K562 (cell line): ENCODE measurements around the gene ANKRD60. TPM values are rescaled to one million over a fixed set of nuclear protein-coding genes. Genes with fewer than 3 reads are reported as not detected.

ENCODE experiments used
- ATAC-seq: fragments of 200-7000 bp; cut with Tn5 transposase; 3 replicates; pipeline ENCODE4 v1.9.1; 2020; ENCODE audit warnings: moderate library complexity
- BruUV-seq: library from RNA; stranded (reverse); fragments of 400-500 nt; replicated peaks from 2 replicates; lab custom pipeline; 2021; lab: Mats Ljungman, UMichigan
- CTCF ChIA-PET: fragments of 300-600 bp; formaldehyde crosslinking; extraction: SDS; loops from one replicate; lab custom pipeline; 2021; ENCODE audit warnings: low intra/inter-chr PET ratio; lab: Yijun Ruan, JAX
- POLR2A ChIA-PET: fragments of 300-600, 350-650 bp; sonication (Branson Sonifier 250); formaldehyde crosslinking; extraction: SDS; loops from one replicate; lab custom pipeline; 2021; ENCODE audit warnings: antibody characterized with exemption, inconsistent platforms; lab: Yijun Ruan, JAX
- DNase-seq, 4 experiments: peaks; one replicate each; pipeline versions ENCODE4 v3.0.0 to v3.0.0-alpha.2; 2011 to 2018; ENCODE audit warnings: low spot score in 3 of 4, mixed read lengths in 3 of 4; ENCODE audit errors: extremely low read depth in 1 of 4
- FAIRE-seq: peaks from 2 replicates; lab custom pipeline; 2011; peaks lifted over from hg19 to GRCh38; lab: Jason Lieb, UNC
- H2AFZ ChIP-seq: 2 replicates; pipeline ENCODE4 v1.6.0; 2011; ENCODE audit warnings: low read depth, low read length, control low read depth, inconsistent platforms
- H3K27ac ChIP-seq: fragments of 200-600 bp; 3 replicates; pipeline ENCODE4 v1.8.0; 2011; ENCODE audit warnings: low read depth, mild to moderate bottlenecking, control low read depth, inconsistent platforms, low read length, moderate library complexity, mixed read lengths; ENCODE audit errors: extremely low read depth
- H3K27me3 ChIP-seq, 2 experiments: fragments of 300-600 bp in 1 of 2; 2 replicates in 1 of 2; 3 replicates in 1 of 2; pipeline versions ENCODE4 v1.6.0 to v1.8.0; 2011; ENCODE audit warnings: inconsistent platforms in 2 of 2, low read length in 2 of 2, mild to moderate bottlenecking in 1 of 2, mixed read lengths in 1 of 2, moderate library complexity in 1 of 2; ENCODE audit not compliant: control insufficient read depth in 2 of 2, insufficient read depth in 2 of 2
- H3K36me3 ChIP-seq: fragments of 300-600 bp; 3 replicates; pipeline ENCODE4 v1.8.0; 2011; ENCODE audit warnings: mild to moderate bottlenecking, low read length, inconsistent platforms; ENCODE audit not compliant: control insufficient read depth, insufficient read depth
- H3K4me1 ChIP-seq, 2 experiments: fragments of 200-600 bp in 1 of 2; replicated peaks in 1 of 2; 2 replicates in 1 of 2; 3 replicates in 1 of 2; pipeline versions ENCODE4 v1.5.1 to v1.8.0; 2011; ENCODE audit warnings: inconsistent platforms in 2 of 2, low read length in 2 of 2, mild to moderate bottlenecking in 1 of 2, mixed read lengths in 1 of 2, moderate library complexity in 1 of 2; ENCODE audit not compliant: control insufficient read depth in 2 of 2, insufficient read depth in 2 of 2
- H3K4me2 ChIP-seq: 2 replicates; pipeline ENCODE4 v1.6.1; 2011; ENCODE audit warnings: low read length, control low read depth, inconsistent platforms, mixed read lengths; ENCODE audit not compliant: insufficient read depth
- H3K4me3 ChIP-seq: fragments of 200-600 bp; sonication (generic), shearing (Covaris generic); 2 replicates; pipeline ENCODE4 v1.5.1; 2016; ENCODE audit warnings: control low read depth, inconsistent platforms
- H3K79me2 ChIP-seq: fragments of 200-600 bp; 3 replicates; pipeline ENCODE4 v1.8.0; 2011; ENCODE audit warnings: low read length, inconsistent platforms; ENCODE audit not compliant: control insufficient read depth, insufficient read depth
- H3K9ac ChIP-seq, 2 experiments: 2 replicates each; pipeline versions ENCODE4 v1.6.0 to v1.6.1; 2011; ENCODE audit warnings: low read depth in 2 of 2, low read length in 2 of 2, control low read depth in 1 of 2, inconsistent platforms in 1 of 2, mild to moderate bottlenecking in 1 of 2, mixed read lengths in 1 of 2; ENCODE audit not compliant: insufficient read depth in 1 of 2
- H3K9me1 ChIP-seq: one replicate; pipeline ENCODE4 v1.6.0; 2011; ENCODE audit warnings: inconsistent platforms, mild to moderate bottlenecking, low read length, moderate library complexity; ENCODE audit not compliant: control insufficient read depth, insufficient read depth
- H3K9me3 ChIP-seq: replicated peaks from 2 replicates; pipeline ENCODE4 v1.5.1; 2011; ENCODE audit warnings: low read depth, low read length, inconsistent platforms; ENCODE audit not compliant: control insufficient read depth, insufficient read depth
- H4K20me1 ChIP-seq: replicated peaks from 2 replicates; pipeline ENCODE4 v1.6.1; 2011; ENCODE audit warnings: low read length, inconsistent platforms, mixed read lengths; ENCODE audit not compliant: control insufficient read depth, insufficient read depth
- BACH1 ChIP-seq: fragments of 200-800 bp; sonication (Bioruptor generic); IDR thresholded peaks from 2 replicates; pipeline ENCODE4 v1.6.1; 2016; ENCODE audit warnings: missing genetic modification characterization, missing compliant biosample characterization
- ETV5 ChIP-seq: sonication (generic); formaldehyde crosslinking; IDR thresholded peaks from 2 replicates; pipeline ENCODE4 v1.4.0; 2020; ENCODE audit warnings: low read depth, mild to moderate bottlenecking, missing genetic modification reagents
- HDAC1 ChIP-seq, 2 experiments: fragments of 450-650 bp; IDR thresholded peaks; 2 replicates each; pipeline ENCODE4 v1.6.1; 2016 to 2017; ENCODE audit warnings: inconsistent platforms in 1 of 2, mild to moderate bottlenecking in 1 of 2, moderate library complexity in 1 of 2
- KLF16 ChIP-seq: IDR thresholded peaks from 2 replicates; pipeline ENCODE4 v1.6.1; 2016; ENCODE audit warnings: antibody characterized with exemption
- MYNN ChIP-seq, 2 experiments: sonication (generic); formaldehyde crosslinking in 1 of 2; IDR thresholded peaks; 2 replicates each; pipeline versions ENCODE4 v1.5.0 to v1.6.1; 2016 to 2020; ENCODE audit warnings: antibody characterized with exemption in 1 of 2, missing genetic modification reagents in 1 of 2
- NEUROD1 ChIP-seq: fragments of 150-350 bp; IDR thresholded peaks from 2 replicates; pipeline ENCODE4 v1.6.1; 2014; ENCODE audit warnings: borderline replicate concordance, low read length, low read depth; ENCODE audit not compliant: partially characterized antibody
- NFXL1 ChIP-seq: fragments of 450-650 bp; formaldehyde crosslinking; IDR thresholded peaks from 2 replicates; pipeline ENCODE4 v1.4.0; 2021; ENCODE audit warnings: mild to moderate bottlenecking
- PHF21A ChIP-seq: fragments of 450-650 bp; IDR thresholded peaks from 2 replicates; pipeline ENCODE4 v1.6.1; 2017; ENCODE audit warnings: low read depth, borderline replicate concordance
- SOX6 ChIP-seq: fragments of 450-650 bp; IDR thresholded peaks from 2 replicates; pipeline ENCODE4 v1.6.1; 2014; ENCODE audit warnings: mild to moderate bottlenecking
- SP2 ChIP-seq: IDR thresholded peaks from 2 replicates; pipeline ENCODE4 v1.6.1; 2011; ENCODE audit warnings: mild to moderate bottlenecking, low read depth, low read length, moderate library complexity; ENCODE audit not compliant: poor library complexity, severe bottlenecking; ENCODE audit errors: extremely low read depth
- SRSF7 ChIP-seq: fragments of 200-400 bp; formaldehyde crosslinking; optimal IDR thresholded peaks from 2 replicates; pipeline ENCODE3; 2017; ENCODE audit warnings: mild to moderate bottlenecking, low read depth, low read length
- WGBS: fragments of 100-300 bp; shearing (Covaris generic); methylation state at CpG from one replicate; pipeline ENCODE4 v1.1.6; 2016; ENCODE audit warnings: low coverage, mixed read lengths; ENCODE audit not compliant: insufficient coverage; ENCODE audit errors: missing lambda C conversion rate; 5-methylcytosine and 5-hydroxymethylcytosine counted together
- in situ Hi-C: fragments of 300-500 bp; cut with MboI; formaldehyde crosslinking; loops from 4 replicates; pipeline ENCODE4 v1.15.0; 2018; ENCODE audit warnings: inconsistent platforms, mixed read lengths
- intact Hi-C: fragments of 100-400 bp; cut with micrococcal nuclease; formaldehyde crosslinking; loops from 2 replicates; pipeline ENCODE4 v1.14.2; 2022
- polyA plus RNA-seq, 8 experiments: library from polyadenylated mRNA; depleted of rRNA in 4 of 8; stranded (reverse) in 5 of 8; unstranded in 3 of 8; fragments of >200 nt; fragmentation: Nextera tagmentation in 2 of 8; fragmentation: Illumina TruSeq in 1 of 8; extraction: Ambion mirVana in 2 of 8; extraction: Trizol in 1 of 8; gene quantifications; 2 replicates each; pipeline versions ENCODE4 v1.2.1 to v1.2.3, GENCODE V29; 2011 to 2014; ENCODE audit warnings: inconsistent platforms in 1 of 8, missing spikeins in 1 of 8
- total RNA-seq, 7 experiments: library from RNA; depleted of rRNA in 6 of 7; stranded (reverse); fragments of >200 nt in 6 of 7; fragmentation: Illumina TruSeq in 2 of 7; extraction: Trizol in 2 of 7; gene quantifications; 2 replicates each; pipeline versions ENCODE4 v1.2.1 to v1.2.3, GENCODE V29; 2011 to 2021; ENCODE audit warnings: low replicate concordance in 1 of 7

The ANKRD60 gene
- total and polyA plus RNA-seq, 9 of the 15 experiments (the other 6 are each of a cell fraction or from before 2014, with no cell fraction given): not detected

GRCh38 chr20:58277578-58278472 lies 49.4 kb upstream of the ANKRD60 start:
- Histone ChIP-seq H3K4me3 (no peak overlapping the region), H3K4me2 (no peak overlapping the region), H3K9me1 (no peaks in the 10 kb centered on the region), H2AFZ (no peak overlapping the region), H4K20me1 (0 out of 2 replicates have a peak, but pooled peaks cover 3% of the 10 kb centered on the region), H3K27ac (no peak overlapping the region), H3K79me2 (0 out of 3 replicates have a peak, but pooled peaks cover 2% of the 10 kb centered on the region), H3K36me3 (no peaks in the 10 kb centered on the region), H3K9ac (no peak overlapping the region), H3K27me3 (no peaks in the 10 kb centered on the region), H3K4me1 (no peaks in the 10 kb centered on the region), H3K9me3 (no peaks in the 10 kb centered on the region)
- BruUV-seq: no TSS peak
- DNase-seq (no peak), FAIRE-seq (no peak), ATAC-seq (no peak)
- intact Hi-C loops (no loop called here), in situ Hi-C loops (no loop called here)
- ChIA-PET CTCF (no interaction called here), POLR2A (interaction anchor here (0.8 to 1.7 kb wide), 2 partner anchors 12 to 57 kb away, joined by 3 to 6 read pairs; no protein-coding TSS in a partner anchor)
- TF ChIP-seq SP2 (no peak), SOX6 (no peak), ETV5 (CRISPR knock-in tag) (no peak), SRSF7 (no peak), HDAC1 (IDR thresholded peaks at IDR 0.05) (no peak), KLF16 (no peak), MYNN (IDR thresholded peaks at IDR 0.05) (no peak), MYNN (CRISPR knock-in tag; IDR thresholded peaks at IDR 0.05) (no peak), BACH1 (tag) (no peak), NFXL1 (CRISPR knock-in tag) (no peak), PHF21A (no peak), NEUROD1 (no peak)
- WGBS: 40% methylated on average over 4 of the region's 4 CpGs
